ENCODE measurements around the gene KCTD15. TPM values are rescaled to one million over a fixed set of nuclear protein-coding genes. Genes with fewer than 3 reads are reported as not detected.

KCTD15 gene
- total RNA-seq, 4 donors from 2014 or later: 91.3 to 117 (median 95.0) TPM

DNA sequence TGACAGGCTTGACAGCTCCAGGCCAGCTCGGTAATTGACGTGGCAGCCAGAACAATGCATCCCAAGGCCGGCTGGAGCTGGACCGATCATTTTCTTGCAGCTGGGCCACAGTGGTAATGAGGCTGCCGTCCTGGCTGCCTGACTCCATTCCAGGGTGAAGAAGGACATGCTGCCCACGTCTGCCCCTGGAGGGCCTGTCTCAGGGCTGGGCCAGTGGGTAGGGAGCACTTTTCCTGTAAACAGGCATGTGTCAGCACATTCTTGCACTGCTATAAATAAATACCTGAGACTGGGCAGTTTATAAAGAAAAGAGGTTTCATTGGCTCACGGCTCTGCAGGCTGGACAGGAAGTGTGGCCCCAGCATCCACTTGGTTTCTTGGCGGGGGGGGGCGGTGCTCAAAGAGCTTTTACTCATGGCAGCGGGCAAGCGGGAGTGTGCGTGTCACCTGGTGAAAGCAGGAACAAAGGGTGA lies 38.1 kb upstream of the KCTD15 start:
- Histone ChIP-seq H3K36me3 (no peaks in the 10 kb centered on the region), H3K4me1 (peaks cover 8 to 12% (median 11%) of the 10 kb centered on the region in 4 donors), H3K4me3 (no peak overlapping the region), H3K27me3 (peaks cover 0 to 29% (median 2%) of the 10 kb centered on the region in 4 donors), H3K27ac (replicated peaks in 1 of 4) (no peak overlapping the region), H3K9me3 (no peaks in the 10 kb centered on the region)
- intact Hi-C loops (cut with DNase I): no loop called here
- DNase-seq (ENCODE audit: extremely low spot score): no peak
- WGBS: 39% methylated on average over 9 of the region's 12 CpGs
- TF ChIP-seq EP300 (IDR thresholded peaks at IDR 0.05): no peak
- TF ChIP-seq POLR2AphosphoS5 (IDR thresholded peaks at IDR 0.05): no peak
- TF ChIP-seq POLR2A (IDR thresholded peaks at IDR 0.05; ENCODE audit: low read depth): no peak
- TF ChIP-seq, protein P1, sequence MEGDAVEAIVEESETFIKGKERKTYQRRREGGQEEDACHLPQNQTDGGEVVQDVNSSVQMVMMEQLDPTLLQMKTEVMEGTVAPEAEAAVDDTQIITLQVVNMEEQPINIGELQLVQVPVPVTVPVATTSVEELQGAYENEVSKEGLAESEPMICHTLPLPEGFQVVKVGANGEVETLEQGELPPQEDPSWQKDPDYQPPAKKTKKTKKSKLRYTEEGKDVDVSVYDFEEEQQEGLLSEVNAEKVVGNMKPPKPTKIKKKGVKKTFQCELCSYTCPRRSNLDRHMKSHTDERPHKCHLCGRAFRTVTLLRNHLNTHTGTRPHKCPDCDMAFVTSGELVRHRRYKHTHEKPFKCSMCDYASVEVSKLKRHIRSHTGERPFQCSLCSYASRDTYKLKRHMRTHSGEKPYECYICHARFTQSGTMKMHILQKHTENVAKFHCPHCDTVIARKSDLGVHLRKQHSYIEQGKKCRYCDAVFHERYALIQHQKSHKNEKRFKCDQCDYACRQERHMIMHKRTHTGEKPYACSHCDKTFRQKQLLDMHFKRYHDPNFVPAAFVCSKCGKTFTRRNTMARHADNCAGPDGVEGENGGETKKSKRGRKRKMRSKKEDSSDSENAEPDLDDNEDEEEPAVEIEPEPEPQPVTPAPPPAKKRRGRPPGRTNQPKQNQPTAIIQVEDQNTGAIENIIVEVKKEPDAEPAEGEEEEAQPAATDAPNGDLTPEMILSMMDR (IDR thresholded peaks at IDR 0.05): no peak

GRCh38 chr19:33759356-33759755 lies 37.3 kb upstream of the KCTD15 start:
- 94% methylated on average over 7 of the region's 7 CpGs for WGBS
- no peak for TF ChIP-seq POLR2AphosphoS5 (IDR thresholded peaks at IDR 0.05)
- TF ChIP-seq, protein P1 (IDR thresholded peaks at IDR 0.05): no peak
- no peak for TF ChIP-seq POLR2A (IDR thresholded peaks at IDR 0.05; ENCODE audit: low read depth)
- TF ChIP-seq EP300 (IDR thresholded peaks at IDR 0.05): no peak
- no peak overlapping the region for H3K27ac ChIP-seq (replicated peaks in 1 of 4)

DNA sequence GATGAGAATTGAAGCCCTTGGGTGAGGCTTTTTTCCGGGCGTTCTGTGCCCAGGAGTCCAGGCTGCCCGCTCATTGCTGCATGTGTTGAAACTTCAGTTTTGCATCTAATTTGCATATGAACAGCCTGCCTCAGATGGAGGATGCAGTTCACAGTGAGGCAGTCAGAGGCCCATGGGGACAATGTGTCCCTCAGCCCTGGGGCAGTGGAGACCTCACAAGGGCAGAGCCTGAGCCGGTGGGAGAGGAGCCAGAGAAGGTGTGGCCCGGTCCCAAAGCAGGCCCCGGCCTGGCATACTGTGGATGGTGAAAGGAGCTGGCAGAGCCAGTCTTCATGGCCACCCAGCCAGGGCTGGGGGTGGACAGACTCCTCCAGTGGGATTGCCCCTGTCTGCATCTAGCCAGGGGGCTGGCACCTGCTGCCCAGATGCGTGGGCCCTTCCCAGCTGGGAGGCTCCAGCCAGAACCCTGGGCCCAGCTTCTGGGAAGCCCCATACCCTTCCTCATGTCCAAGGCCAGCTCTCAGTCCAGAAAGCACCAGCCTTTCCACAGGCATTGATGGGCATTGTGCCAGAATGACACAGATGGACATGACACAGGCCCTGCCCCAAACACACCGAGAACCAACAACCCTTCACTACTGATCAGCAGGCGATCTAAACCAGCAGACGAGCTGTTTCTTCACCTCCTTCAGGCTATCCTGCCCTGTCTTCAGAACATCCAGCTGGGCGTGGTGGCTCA lies 32.9 kb upstream of the KCTD15 start:
- TF ChIP-seq POLR2AphosphoS5 (IDR thresholded peaks at IDR 0.05) (no peak), EP300 (IDR thresholded peaks at IDR 0.05) (no peak), POLR2A (IDR thresholded peaks at IDR 0.05; ENCODE audit: low read depth) (no peak)
- TF ChIP-seq, protein P1 (IDR thresholded peaks at IDR 0.05): no peak
- no peaks in the 10 kb centered on the region for H3K9me3 ChIP-seq
- intact Hi-C loops (cut with DNase I): no loop called here
- no peak overlapping the region for H3K27ac ChIP-seq (replicated peaks in 1 of 4)
- H3K4me3 ChIP-seq: no peak overlapping the region
- no peak for DNase-seq (ENCODE audit: extremely low spot score)
- peaks cover 2 to 4% (median 3%) of the 10 kb centered on the region in 4 donors for H3K4me1 ChIP-seq
- peaks cover 0 to 40% (median 2%) of the 10 kb centered on the region in 4 donors for H3K27me3 ChIP-seq
- no peaks in the 10 kb centered on the region for H3K36me3 ChIP-seq
- 78% methylated on average over 9 of the region's 11 CpGs for WGBS

More at GRCh38 chr19:33759356-33759755, 37.3 kb upstream of the KCTD15 start:
- Histone ChIP-seq H3K36me3 (no peaks in the 10 kb centered on the region), H3K9me3 (no peaks in the 10 kb centered on the region), H3K27me3 (peaks cover 0 to 30% (median 2%) of the 10 kb centered on the region in 4 donors), H3K4me1 (peaks cover 8 to 12% (median 11%) of the 10 kb centered on the region in 4 donors), H3K4me3 (no peak overlapping the region)
- intact Hi-C loops (cut with DNase I): no loop called here
- no peak for DNase-seq (ENCODE audit: extremely low spot score)

- H3K27me3 ChIP-seq: peaks cover 0 to 68% (median 2%) of the 10 kb centered on the region in 4 donors
These were observed 30.0 kb upstream of the KCTD15 start for GRCh38 chr19:33766623-33767022.

More at GRCh38 chr19:33766623-33767022, 30.0 kb upstream of the KCTD15 start:
- no peak for TF ChIP-seq POLR2A (IDR thresholded peaks at IDR 0.05; ENCODE audit: low read depth)
- TF ChIP-seq POLR2AphosphoS5 (IDR thresholded peaks at IDR 0.05): no peak
- TF ChIP-seq EP300 (IDR thresholded peaks at IDR 0.05): no peak
- TF ChIP-seq, protein P1 (IDR thresholded peaks at IDR 0.05): no peak
- no peak overlapping the region for H3K27ac ChIP-seq (replicated peaks in 1 of 4)
- H3K4me3 ChIP-seq: no peak overlapping the region
- intact Hi-C loops (cut with DNase I): no loop called here
- WGBS: 68% methylated on average over 10 of the region's 13 CpGs
- no peaks in the 10 kb centered on the region for H3K36me3 ChIP-seq
- no peaks in the 10 kb centered on the region for H3K9me3 ChIP-seq
- H3K4me1 ChIP-seq: no peaks in the 10 kb centered on the region
- no peak for DNase-seq (ENCODE audit: extremely low spot score)

All from esophagus muscularis mucosa (tissue), 4 donors.